ENCODE results near the gene MRPS24. TPM values are rescaled to one million over a fixed set of nuclear protein-coding genes. Genes with fewer than 3 reads are reported as not detected.

MRPS24 gene
- total and polyA plus RNA-seq, 2 of the 13 experiments (the other 11 are each of a cell fraction or from before 2014, with no cell fraction given), result 135 to 162 TPM

- TF ChIP-seq SKIL (CRISPR knock-in tag; IDR thresholded peaks at IDR 0.05; ENCODE audit: borderline replicate concordance) (peak; percentile 78), KLF15 (CRISPR knock-in tag; IDR thresholded peaks at IDR 0.05; ENCODE audit: borderline replicate concordance) (no peak), ZNF451 (CRISPR knock-in tag; IDR thresholded peaks at IDR 0.05) (no peak), ZNF335 (CRISPR knock-in tag; IDR thresholded peaks at IDR 0.05) (no peak), MXD3 (CRISPR knock-in tag; IDR thresholded peaks at IDR 0.05) (no peak), RXRA (CRISPR knock-in tag; IDR thresholded peaks at IDR 0.05) (peak; percentile 92), ZFP91 (CRISPR knock-in tag; IDR thresholded peaks at IDR 0.05; ENCODE audit: borderline replicate concordance) (no peak), ZNF510 (CRISPR knock-in tag; IDR thresholded peaks at IDR 0.05; ENCODE audit: low read depth) (no peak), RNF2 (conservative IDR thresholded peaks at IDR 0.05; ENCODE audit: low read depth) (no peak), THAP8 (CRISPR knock-in tag; IDR thresholded peaks at IDR 0.05; ENCODE audit: borderline replicate concordance) (no peak), ZNF367 (CRISPR knock-in tag; IDR thresholded peaks at IDR 0.05; ENCODE audit: borderline replicate concordance) (no peak), PBX3 (CRISPR knock-in tag; IDR thresholded peaks at IDR 0.05; ENCODE audit: borderline replicate concordance) (no peak), NBN (conservative IDR thresholded peaks at IDR 0.05) (no peak), SMAD1 (CRISPR knock-in tag; IDR thresholded peaks at IDR 0.05; ENCODE audit: borderline replicate concordance, low read depth) (no peak), U2AF1 (optimal IDR thresholded peaks at IDR 0.05; ENCODE audit: low read depth, low read length) (no peak), POLR2A (IDR thresholded peaks at IDR 0.05; ENCODE audit: insufficient read depth in 1 of 2, low read depth in 2 of 2, low read length in 2 of 2) (peak in 1 of 2 experiments; percentile 37; a peak in 2 of 4 replicates), REPIN1 (CRISPR knock-in tag; IDR thresholded peaks at IDR 0.05; ENCODE audit: borderline replicate concordance, low read depth) (peak; percentile 37; the same call in 1 of the 2 replicates), PHF20 (CRISPR knock-in tag; IDR thresholded peaks at IDR 0.05) (no peak), NCOR1 (IDR thresholded peaks at IDR 0.05; ENCODE audit: borderline replicate concordance, low read length) (peak; percentile 93; the same call in 1 of the 2 replicates), ZNF33B (CRISPR knock-in tag; IDR thresholded peaks at IDR 0.05) (no peak), FOSL2 (CRISPR knock-in tag; IDR thresholded peaks at IDR 0.05) (no peak)
These were observed 4.0 kb downstream of the MRPS24 start (continued) for GRCh38 chr7:43865277-43865676.

Measured in HepG2 (cell line).